ENCODE data around the gene RRP1B. TPM values are rescaled to one million over a fixed set of nuclear protein-coding genes. Genes with fewer than 3 reads are reported as not detected.

The RRP1B gene
- polyA plus RNA-seq, 2 of the 4 experiments (the other 2 are of a cell fraction) = 32.5 TPM

GRCh38 chr21:43645136-43645891 lies 14.0 kb upstream of the RRP1B start:
- Histone ChIP-seq H3K4me3 (no peak overlapping the region), H3K27ac (peak overlapping the region; percentile 97 to 98), H3K4me2 (peak overlapping the region; percentile 72), H3K4me1 (peaks cover 35% of the 10 kb centered on the region), H3K9me3 (no peaks in the 10 kb centered on the region)
- peak; percentile 87 to 89 for ATAC-seq
- POLR2A ChIA-PET = interaction anchor here (0.6 to 1.6 kb wide), 7 partner anchors 33 to 341 kb away, joined by 3 to 6 read pairs (median 4); no protein-coding TSS in a partner anchor
- TF ChIP-seq GATA3 (IDR thresholded peaks at IDR 0.05; ENCODE audit: borderline replicate concordance) (no peak), TFCP2L1 (CRISPR knock-in tag; IDR thresholded peaks at IDR 0.05) (no peak), CHD4 (IDR thresholded peaks at IDR 0.05; ENCODE audit: borderline replicate concordance) (no peak), USF2 (IDR thresholded peaks at IDR 0.05) (peak; percentile 32; the same call in 1 of the 2 replicates), CBX8 (IDR thresholded peaks at IDR 0.05) (no peak), SMC3 (IDR thresholded peaks at IDR 0.05) (peak; percentile 82), CBX2 (IDR thresholded peaks at IDR 0.05; ENCODE audit: borderline replicate concordance, low read depth) (no peak), FOSB (CRISPR knock-in tag; IDR thresholded peaks at IDR 0.05) (no peak), JUNB (IDR thresholded peaks at IDR 0.05) (no peak), FOXS1 (CRISPR knock-in tag; IDR thresholded peaks at IDR 0.05) (peak; percentile 62; the same call in 1 of the 2 replicates), ESRRA (IDR thresholded peaks at IDR 0.05; ENCODE audit: borderline replicate concordance, low read length) (no peak), BCL3 (IDR thresholded peaks at IDR 0.05) (no peak), RFX5 (IDR thresholded peaks at IDR 0.05) (no peak), MAFK (IDR thresholded peaks at IDR 0.05; ENCODE audit: partially characterized antibody) (no peak), E2F6 (IDR thresholded peaks at IDR 0.05; ENCODE audit: borderline replicate concordance, low read depth) (no peak), FOSL2 (IDR thresholded peaks at IDR 0.05) (no peak), FOSL2 (CRISPR knock-in tag; IDR thresholded peaks at IDR 0.05) (no peak), HOXB13 (CRISPR knock-in tag; IDR thresholded peaks at IDR 0.05; ENCODE audit: low read depth) (0 out of 2 replicates have a peak, but pooled peaks have one; percentile 55), JUN (IDR thresholded peaks at IDR 0.05) (peak in 1 of 2 experiments; percentile 58; a peak in 4 of 5 replicates), ZNF302 (CRISPR knock-in tag; IDR thresholded peaks at IDR 0.05) (no peak), MAX (IDR thresholded peaks at IDR 0.05) (peak; percentile 41; the same call in 1 of the 2 replicates), EHMT2 (IDR thresholded peaks at IDR 0.05; ENCODE audit: low read depth) (no peak), CHD2 (IDR thresholded peaks at IDR 0.05; ENCODE audit: low read length, partially characterized antibody) (no peak), CTCF (IDR thresholded peaks at IDR 0.05) (peak; percentile 64), POLR2AphosphoS2 (conservative IDR thresholded peaks at IDR 0.05; ENCODE audit: low read length) (no peak), RAD21 (conservative IDR thresholded peaks at IDR 0.05 in 1 of 2, IDR thresholded peaks at IDR 0.05 in 1 of 2) (peak; percentile 92 to 93), RARB (CRISPR knock-in tag; IDR thresholded peaks at IDR 0.05) (no peak), EP300 (IDR thresholded peaks at IDR 0.05) (peak in 1 of 2 experiments; percentile 33; a peak in 1 of 5 replicates), ATOH8 (CRISPR knock-in tag; IDR thresholded peaks at IDR 0.05; ENCODE audit: low read depth) (0 out of 2 replicates have a peak, but pooled peaks have one; percentile 28), ZSCAN20 (CRISPR knock-in tag; IDR thresholded peaks at IDR 0.05) (no peak)
- DNase-seq (ENCODE audit: low read depth in 1 of 2, low spot score in 1 of 2) = peak; percentile 53 to 90
- FAIRE-seq = no peak
- CTCF ChIA-PET = interaction anchor here (0.9 to 4.4 kb wide), 25 partner anchors 11 to 319 kb away, joined by 3 to 49 read pairs (median 5); partner anchors contain the start of genes HSF2BP and RRP1B
- WGBS (ENCODE audit: missing lambda C conversion rate) = 23% methylated on average over 12 of the region's 12 CpGs
